Measurements from ENCODE around the gene M1AP. TPM values are rescaled to one million over a fixed set of nuclear protein-coding genes. Genes with fewer than 3 reads are reported as not detected.

M1AP gene
- total RNA-seq, 4 donors from 2014 or later = 0.81 TPM; not detected in 3

- WGBS, 2 donors (ENCODE audit: low coverage in 1 of 2) = 79% methylated on average over 4 of the region's 7 CpGs; no CpG with 5 or more reads in 1 of the 2 donors
- no peak for TF ChIP-seq EP300 (IDR thresholded peaks at IDR 0.05)
- no peak for TF ChIP-seq POLR2AphosphoS5 (IDR thresholded peaks at IDR 0.05)
- ATAC-seq = no peak
- Histone ChIP-seq H3K36me3 (peaks cover 0 to 52% of the 10 kb centered on the region in 2 donors), H3K27me3 (no peaks in the 10 kb centered on the region), H3K4me1 (peaks cover 2 to 44% (median 15%) of the 10 kb centered on the region in 3 donors), H3K4me3 (no peak overlapping the region), H3K9me3 (no peaks in the 10 kb centered on the region), H3K27ac (no peak overlapping the region)
Observed at GRCh38 chr2:74531666-74532065, 116.5 kb downstream of the M1AP start.

DNA sequence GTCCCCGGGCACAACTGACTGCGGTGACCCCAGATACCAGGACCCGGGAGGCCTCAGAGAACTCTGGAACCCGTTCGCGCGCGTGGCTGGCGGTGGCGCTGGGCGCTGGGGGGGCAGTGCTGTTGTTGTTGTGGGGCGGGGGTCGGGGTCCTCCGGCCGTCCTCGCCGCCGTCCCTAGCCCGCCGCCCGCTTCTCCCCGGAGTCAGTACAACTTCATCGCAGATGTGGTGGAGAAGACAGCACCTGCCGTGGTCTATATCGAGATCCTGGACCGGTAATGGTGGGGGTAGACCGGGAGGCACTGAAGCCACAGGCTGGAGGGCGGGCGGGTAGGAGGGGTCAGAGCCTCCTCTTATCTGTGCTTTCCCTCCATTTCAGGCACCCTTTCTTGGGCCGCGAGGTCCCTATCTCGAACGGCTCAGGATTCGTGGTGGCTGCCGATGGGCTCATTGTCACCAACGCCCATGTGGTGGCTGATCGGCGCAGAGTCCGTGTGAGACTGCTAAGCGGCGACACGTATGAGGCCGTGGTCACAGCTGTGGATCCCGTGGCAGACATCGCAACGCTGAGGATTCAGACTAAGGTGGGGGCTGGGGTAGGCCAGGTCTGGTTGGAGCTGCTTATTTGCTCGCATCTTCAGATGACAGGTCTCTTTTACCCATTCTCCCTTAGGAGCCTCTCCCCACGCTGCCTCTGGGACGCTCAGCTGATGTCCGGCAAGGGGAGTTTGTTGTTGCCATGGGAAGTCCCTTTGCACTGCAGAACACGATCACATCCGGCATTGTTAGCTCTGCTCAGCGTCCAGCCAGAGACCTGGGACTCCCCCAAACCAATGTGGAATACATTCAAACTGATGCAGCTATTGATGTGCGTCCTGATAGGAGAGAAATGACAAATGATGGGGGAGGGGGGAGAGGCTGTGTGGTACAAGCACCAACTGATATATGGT lies 117.6 kb downstream of the M1AP start:
- Histone ChIP-seq H3K9me3 (no peaks in the 10 kb centered on the region), H3K27ac (peak overlapping the region; percentile 60 to 91 (median 88)), H3K4me3 (peak overlapping the region; percentile 80 to 94), H3K27me3 (no peaks in the 10 kb centered on the region), H3K36me3 (peaks cover 0 to 64% of the 10 kb centered on the region in 2 donors), H3K4me1 (peaks cover 2 to 44% (median 15%) of the 10 kb centered on the region in 3 donors)
- WGBS, 2 donors (ENCODE audit: low coverage in 1 of 2) = 1 to 4% methylated on average over 19 to 20 of the region's 54 CpGs
- TF ChIP-seq, protein P1, sequence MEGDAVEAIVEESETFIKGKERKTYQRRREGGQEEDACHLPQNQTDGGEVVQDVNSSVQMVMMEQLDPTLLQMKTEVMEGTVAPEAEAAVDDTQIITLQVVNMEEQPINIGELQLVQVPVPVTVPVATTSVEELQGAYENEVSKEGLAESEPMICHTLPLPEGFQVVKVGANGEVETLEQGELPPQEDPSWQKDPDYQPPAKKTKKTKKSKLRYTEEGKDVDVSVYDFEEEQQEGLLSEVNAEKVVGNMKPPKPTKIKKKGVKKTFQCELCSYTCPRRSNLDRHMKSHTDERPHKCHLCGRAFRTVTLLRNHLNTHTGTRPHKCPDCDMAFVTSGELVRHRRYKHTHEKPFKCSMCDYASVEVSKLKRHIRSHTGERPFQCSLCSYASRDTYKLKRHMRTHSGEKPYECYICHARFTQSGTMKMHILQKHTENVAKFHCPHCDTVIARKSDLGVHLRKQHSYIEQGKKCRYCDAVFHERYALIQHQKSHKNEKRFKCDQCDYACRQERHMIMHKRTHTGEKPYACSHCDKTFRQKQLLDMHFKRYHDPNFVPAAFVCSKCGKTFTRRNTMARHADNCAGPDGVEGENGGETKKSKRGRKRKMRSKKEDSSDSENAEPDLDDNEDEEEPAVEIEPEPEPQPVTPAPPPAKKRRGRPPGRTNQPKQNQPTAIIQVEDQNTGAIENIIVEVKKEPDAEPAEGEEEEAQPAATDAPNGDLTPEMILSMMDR (IDR thresholded peaks at IDR 0.05) = no peak
- no peak for TF ChIP-seq POLR2A (IDR thresholded peaks at IDR 0.05)
- no peak for TF ChIP-seq POLR2AphosphoS5 (IDR thresholded peaks at IDR 0.05)
- no peak for TF ChIP-seq EP300 (IDR thresholded peaks at IDR 0.05)
- no peak for ATAC-seq

DNA sequence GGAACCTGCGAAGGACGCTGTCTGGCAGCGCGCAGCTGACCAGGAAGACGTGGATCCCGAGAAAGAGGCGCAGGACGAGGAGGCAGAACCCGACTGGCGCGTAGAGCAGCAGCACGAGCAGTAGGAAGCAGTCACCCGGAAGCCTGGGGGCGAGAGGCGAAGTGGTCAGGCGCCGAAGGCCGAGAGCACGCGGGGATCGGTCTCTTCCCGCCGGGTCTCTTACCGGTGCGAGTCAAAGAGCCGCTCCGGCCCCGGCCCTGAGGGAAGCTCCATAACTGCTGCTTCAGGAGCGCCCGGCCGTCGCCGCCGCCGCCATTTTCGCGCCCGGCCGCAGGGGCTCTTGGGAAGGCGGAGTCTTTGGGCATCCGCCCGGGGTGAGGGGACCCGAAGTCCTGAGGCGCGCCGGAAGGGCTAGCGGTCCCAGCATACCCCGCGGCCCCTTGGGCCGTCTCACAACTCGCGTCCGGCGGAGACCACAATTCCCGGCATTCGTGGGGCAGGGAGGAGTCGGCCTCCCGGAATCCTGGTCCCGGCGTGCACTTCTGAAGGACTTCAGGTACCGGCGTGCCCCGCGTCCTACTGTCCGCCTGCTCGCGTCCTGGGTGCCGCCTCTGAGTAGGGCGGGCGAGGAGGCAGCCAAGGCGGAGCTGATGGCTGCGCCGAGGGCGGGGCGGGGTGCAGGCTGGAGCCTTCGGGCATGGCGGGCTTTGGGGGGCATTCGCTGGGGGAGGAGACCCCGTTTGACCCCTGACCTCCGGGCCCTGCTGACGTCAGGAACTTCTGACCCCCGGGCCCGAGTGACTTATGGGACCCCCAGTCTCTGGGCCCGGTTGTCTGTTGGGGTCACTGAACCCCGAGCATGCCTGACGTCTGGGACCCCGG lies 118.5 kb downstream of the M1AP start, which contains the start of the genes AUP1 and HTRA2:
Gene AUP1, minus strand, starts transcription at position 350 of the 882 bp plus-strand sequence. Its CDS starts 77 bp downstream, at position 273.
Gene HTRA2, plus strand, starts transcription at position 577 of the 882 bp plus-strand sequence. Its CDS starts 74 bp downstream, at position 651.
- peaks cover 2 to 44% (median 15%) of the 10 kb centered on the region in 3 donors for H3K4me1 ChIP-seq
- H3K9me3 ChIP-seq = no peaks in the 10 kb centered on the region
- H3K27me3 ChIP-seq = no peaks in the 10 kb centered on the region
- WGBS, 2 donors (ENCODE audit: low coverage in 1 of 2) = no CpG with 5 or more reads among the region's 87 CpGs
- peak; percentile 97 for ATAC-seq
- peaks cover 0 to 64% of the 10 kb centered on the region in 2 donors for H3K36me3 ChIP-seq
- peak within 1 kb of the TSS; percentile 80 to 94 for H3K4me3 ChIP-seq
- TF ChIP-seq POLR2A (IDR thresholded peaks at IDR 0.05) (peak; percentile 82 to 84), EP300 (IDR thresholded peaks at IDR 0.05) (no peak), POLR2AphosphoS5 (IDR thresholded peaks at IDR 0.05) (peak; percentile 91)
- TF ChIP-seq, protein P1 (IDR thresholded peaks at IDR 0.05) = peak in 2 of 4 experiments; percentile 7 to 10
- peak within 1 kb of the TSS; percentile 62 to 92 (median 90) for H3K27ac ChIP-seq

DNA sequence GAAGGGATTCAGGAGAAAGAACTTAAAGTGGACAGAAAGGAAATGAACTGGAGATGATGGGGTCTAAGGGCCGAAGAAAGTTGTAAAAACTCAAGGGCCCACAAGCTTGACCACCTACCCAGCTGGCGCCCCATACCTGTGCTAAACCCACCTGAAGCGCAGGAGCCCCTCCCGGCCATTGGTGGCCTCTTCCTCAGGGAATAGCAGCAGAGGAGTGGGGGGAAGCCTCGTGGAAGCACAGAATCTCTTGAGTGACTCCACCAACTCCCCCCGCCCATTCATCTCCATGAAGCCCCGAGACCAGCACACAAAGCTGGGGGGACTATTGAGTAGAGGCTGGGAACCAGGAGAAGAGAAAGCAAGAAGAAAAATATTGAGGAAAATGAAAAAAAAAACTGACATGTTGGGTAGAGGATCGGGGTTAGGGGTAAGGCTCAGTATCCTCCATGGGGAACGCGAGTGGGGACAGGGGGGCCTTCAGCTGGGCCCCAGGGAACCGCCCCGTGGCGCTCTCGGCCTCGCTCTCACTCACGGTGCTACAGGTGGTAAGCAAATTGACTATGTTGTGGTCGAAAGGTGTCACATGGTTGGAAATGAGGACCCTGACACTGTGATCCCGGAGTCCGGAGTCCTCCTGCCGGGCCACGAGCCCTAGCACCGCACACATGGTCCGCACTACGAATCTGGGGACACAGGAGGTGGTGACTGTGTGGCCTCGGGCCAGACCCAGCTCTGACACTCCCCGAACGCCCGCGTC lies 119.4 kb downstream of the M1AP start:
- Histone ChIP-seq H3K36me3 (peaks cover 0 to 55% of the 10 kb centered on the region in 2 donors), H3K27ac (peak overlapping the region; percentile 62 to 92 (median 90)), H3K9me3 (no peaks in the 10 kb centered on the region), H3K4me3 (peak overlapping the region; percentile 80 to 94), H3K4me1 (peaks cover 2 to 44% (median 15%) of the 10 kb centered on the region in 3 donors), H3K27me3 (no peaks in the 10 kb centered on the region)
- no peak for ATAC-seq
- 0 to 22% methylated on average over 10 to 19 of the region's 29 CpGs for WGBS, 2 donors (ENCODE audit: low coverage in 1 of 2)
- TF ChIP-seq POLR2AphosphoS5 (IDR thresholded peaks at IDR 0.05) = no peak
- TF ChIP-seq, protein P1 (IDR thresholded peaks at IDR 0.05) = no peak
- no peak for TF ChIP-seq EP300 (IDR thresholded peaks at IDR 0.05)
- no peak for TF ChIP-seq POLR2A (IDR thresholded peaks at IDR 0.05)
